ENCODE results near the gene RPUSD1. TPM values are rescaled to one million over a fixed set of nuclear protein-coding genes. Genes with fewer than 3 reads are reported as not detected.

Gene RPUSD1
- total and polyA plus RNA-seq, 2 of the 13 experiments (the other 11 are each of a cell fraction or from before 2014, with no cell fraction given): 13.1 to 26.2 TPM

GRCh38 chr16:802914-803753 is 15.0 kb upstream of the RPUSD1 start (continued):
- TF ChIP-seq PATZ1 (CRISPR knock-in tag; IDR thresholded peaks at IDR 0.05): no peak
- no peak for TF ChIP-seq ZSCAN12 (CRISPR knock-in tag; IDR thresholded peaks at IDR 0.05)
- no peak for TF ChIP-seq MTERF4 (CRISPR knock-in tag; IDR thresholded peaks at IDR 0.05)
- TF ChIP-seq RXRA (CRISPR knock-in tag; IDR thresholded peaks at IDR 0.05): no peak
- no peak for TF ChIP-seq ATF2 (CRISPR knock-in tag; IDR thresholded peaks at IDR 0.05)
- TF ChIP-seq ZBTB21 (CRISPR knock-in tag; IDR thresholded peaks at IDR 0.05): no peak
- TF ChIP-seq HOXA3 (CRISPR knock-in tag; IDR thresholded peaks at IDR 0.05): no peak
- no peak for TF ChIP-seq NFE2 (CRISPR knock-in tag; IDR thresholded peaks at IDR 0.05)
- TF ChIP-seq PTBP1 (IDR thresholded peaks at IDR 0.05; ENCODE audit: low read depth, low read length, poor library complexity, severe bottlenecking): no peak
- TF ChIP-seq MXD4 (CRISPR knock-in tag; IDR thresholded peaks at IDR 0.05): no peak
- TF ChIP-seq MTF2 (CRISPR knock-in tag; IDR thresholded peaks at IDR 0.05; ENCODE audit: borderline replicate concordance): no peak
- TF ChIP-seq NFKB2 (CRISPR knock-in tag; IDR thresholded peaks at IDR 0.05; ENCODE audit: borderline replicate concordance): no peak
